ENCODE results near the gene AIMP1.

DNA sequence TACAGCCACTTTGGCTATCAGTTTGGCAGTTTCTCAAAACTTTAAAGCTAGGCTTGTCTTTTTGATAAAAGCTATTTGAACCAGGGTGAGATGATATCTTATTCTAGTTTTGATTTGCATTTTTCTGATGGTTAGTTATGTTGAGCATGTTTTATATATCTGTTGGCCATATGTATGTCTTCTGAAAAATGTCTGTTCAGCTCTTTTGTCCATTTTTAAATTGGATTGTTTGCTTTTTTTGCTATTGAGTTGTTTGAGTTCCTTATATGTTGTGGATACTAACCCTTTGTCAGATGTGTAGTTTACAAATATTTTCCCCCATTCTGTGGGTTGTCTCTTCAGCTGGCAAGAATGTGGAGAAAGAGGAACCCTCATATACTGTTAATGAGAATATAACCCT is 63.8 kb downstream of the AIMP1 start:
- no peak for TF ChIP-seq POLR2AphosphoS5 (IDR thresholded peaks at IDR 0.05; ENCODE audit: low read depth, low read length)
- TF ChIP-seq, protein P1, sequence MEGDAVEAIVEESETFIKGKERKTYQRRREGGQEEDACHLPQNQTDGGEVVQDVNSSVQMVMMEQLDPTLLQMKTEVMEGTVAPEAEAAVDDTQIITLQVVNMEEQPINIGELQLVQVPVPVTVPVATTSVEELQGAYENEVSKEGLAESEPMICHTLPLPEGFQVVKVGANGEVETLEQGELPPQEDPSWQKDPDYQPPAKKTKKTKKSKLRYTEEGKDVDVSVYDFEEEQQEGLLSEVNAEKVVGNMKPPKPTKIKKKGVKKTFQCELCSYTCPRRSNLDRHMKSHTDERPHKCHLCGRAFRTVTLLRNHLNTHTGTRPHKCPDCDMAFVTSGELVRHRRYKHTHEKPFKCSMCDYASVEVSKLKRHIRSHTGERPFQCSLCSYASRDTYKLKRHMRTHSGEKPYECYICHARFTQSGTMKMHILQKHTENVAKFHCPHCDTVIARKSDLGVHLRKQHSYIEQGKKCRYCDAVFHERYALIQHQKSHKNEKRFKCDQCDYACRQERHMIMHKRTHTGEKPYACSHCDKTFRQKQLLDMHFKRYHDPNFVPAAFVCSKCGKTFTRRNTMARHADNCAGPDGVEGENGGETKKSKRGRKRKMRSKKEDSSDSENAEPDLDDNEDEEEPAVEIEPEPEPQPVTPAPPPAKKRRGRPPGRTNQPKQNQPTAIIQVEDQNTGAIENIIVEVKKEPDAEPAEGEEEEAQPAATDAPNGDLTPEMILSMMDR (IDR thresholded peaks at IDR 0.05): no peak
- TF ChIP-seq, protein P2, sequence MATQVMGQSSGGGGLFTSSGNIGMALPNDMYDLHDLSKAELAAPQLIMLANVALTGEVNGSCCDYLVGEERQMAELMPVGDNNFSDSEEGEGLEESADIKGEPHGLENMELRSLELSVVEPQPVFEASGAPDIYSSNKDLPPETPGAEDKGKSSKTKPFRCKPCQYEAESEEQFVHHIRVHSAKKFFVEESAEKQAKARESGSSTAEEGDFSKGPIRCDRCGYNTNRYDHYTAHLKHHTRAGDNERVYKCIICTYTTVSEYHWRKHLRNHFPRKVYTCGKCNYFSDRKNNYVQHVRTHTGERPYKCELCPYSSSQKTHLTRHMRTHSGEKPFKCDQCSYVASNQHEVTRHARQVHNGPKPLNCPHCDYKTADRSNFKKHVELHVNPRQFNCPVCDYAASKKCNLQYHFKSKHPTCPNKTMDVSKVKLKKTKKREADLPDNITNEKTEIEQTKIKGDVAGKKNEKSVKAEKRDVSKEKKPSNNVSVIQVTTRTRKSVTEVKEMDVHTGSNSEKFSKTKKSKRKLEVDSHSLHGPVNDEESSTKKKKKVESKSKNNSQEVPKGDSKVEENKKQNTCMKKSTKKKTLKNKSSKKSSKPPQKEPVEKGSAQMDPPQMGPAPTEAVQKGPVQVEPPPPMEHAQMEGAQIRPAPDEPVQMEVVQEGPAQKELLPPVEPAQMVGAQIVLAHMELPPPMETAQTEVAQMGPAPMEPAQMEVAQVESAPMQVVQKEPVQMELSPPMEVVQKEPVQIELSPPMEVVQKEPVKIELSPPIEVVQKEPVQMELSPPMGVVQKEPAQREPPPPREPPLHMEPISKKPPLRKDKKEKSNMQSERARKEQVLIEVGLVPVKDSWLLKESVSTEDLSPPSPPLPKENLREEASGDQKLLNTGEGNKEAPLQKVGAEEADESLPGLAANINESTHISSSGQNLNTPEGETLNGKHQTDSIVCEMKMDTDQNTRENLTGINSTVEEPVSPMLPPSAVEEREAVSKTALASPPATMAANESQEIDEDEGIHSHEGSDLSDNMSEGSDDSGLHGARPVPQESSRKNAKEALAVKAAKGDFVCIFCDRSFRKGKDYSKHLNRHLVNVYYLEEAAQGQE (IDR thresholded peaks at IDR 0.05; ENCODE audit: insufficient read depth in 1 of 2, low read depth in 2 of 2, low read length in 1 of 2): no peak
